ENCODE results near the gene NAA16. TPM values are rescaled to one million over a fixed set of nuclear protein-coding genes. Genes with fewer than 3 reads are reported as not detected.

Gene NAA16
- total RNA-seq, 1 donor from 2014 or later = 11.9 TPM

GRCh38 chr13:41411522-41411921, 100.5 kb downstream of the NAA16 start:
- DNase-seq (ENCODE audit: low spot score in 2 of 2) = no peak
- Histone ChIP-seq H3K4me3 (no peak overlapping the region), H3K9me3 (no peaks in the 10 kb centered on the region), H3K4me1 (no peaks in the 10 kb centered on the region), H3K27ac (no peak overlapping the region), H3K36me3 (no peaks in the 10 kb centered on the region), H3K27me3 (no peaks in the 10 kb centered on the region)
- TF ChIP-seq CTCF (IDR thresholded peaks at IDR 0.05) = peak in 2 of 3 experiments; percentile 27
- intact Hi-C loops (cut with DNase I) = no loop called here

GRCh38 chr13:41413872-41414271, 102.8 kb downstream of the NAA16 start:
- intact Hi-C loops (cut with DNase I) = loop anchor here (2.0 kb wide), 1 partner anchor 239 kb away; no protein-coding TSS in a partner anchor
- Histone ChIP-seq H3K27ac (no peak overlapping the region), H3K4me3 (no peak overlapping the region), H3K4me1 (no peaks in the 10 kb centered on the region), H3K9me3 (no peaks in the 10 kb centered on the region), H3K27me3 (no peaks in the 10 kb centered on the region), H3K36me3 (no peaks in the 10 kb centered on the region)
- no peak for DNase-seq (ENCODE audit: low spot score in 2 of 2)
- TF ChIP-seq CTCF (IDR thresholded peaks at IDR 0.05) = no peak

- Histone ChIP-seq H3K27ac (no peak overlapping the region), H3K4me3 (no peak overlapping the region), H3K9me3 (no peaks in the 10 kb centered on the region), H3K36me3 (no peaks in the 10 kb centered on the region), H3K27me3 (no peaks in the 10 kb centered on the region), H3K4me1 (no peaks in the 10 kb centered on the region)
- no peak for TF ChIP-seq CTCF (IDR thresholded peaks at IDR 0.05)
- intact Hi-C loops (cut with DNase I) = no loop called here
- DNase-seq (ENCODE audit: low spot score in 2 of 2) = no peak
Observed at GRCh38 chr13:41416276-41416675, 105.2 kb downstream of the NAA16 start.

GRCh38 chr13:41418027-41418426, 107.0 kb downstream of the NAA16 start:
- TF ChIP-seq CTCF (IDR thresholded peaks at IDR 0.05) = no peak
- DNase-seq (ENCODE audit: low spot score in 2 of 2) = no peak
- no peak overlapping the region for H3K4me3 ChIP-seq
- no peaks in the 10 kb centered on the region for H3K4me1 ChIP-seq
- no peaks in the 10 kb centered on the region for H3K36me3 ChIP-seq
- intact Hi-C loops (cut with DNase I) = no loop called here
- no peak overlapping the region for H3K27ac ChIP-seq
- no peaks in the 10 kb centered on the region for H3K27me3 ChIP-seq
- no peaks in the 10 kb centered on the region for H3K9me3 ChIP-seq

- H3K36me3 ChIP-seq = no peaks in the 10 kb centered on the region
- H3K27me3 ChIP-seq = no peaks in the 10 kb centered on the region
- H3K4me1 ChIP-seq = no peaks in the 10 kb centered on the region
- no peak overlapping the region for H3K4me3 ChIP-seq
- intact Hi-C loops (cut with DNase I) = no loop called here
- no peak for TF ChIP-seq CTCF (IDR thresholded peaks at IDR 0.05)
- H3K27ac ChIP-seq = no peak overlapping the region
- H3K9me3 ChIP-seq = no peaks in the 10 kb centered on the region
- no peak for DNase-seq (ENCODE audit: low spot score in 2 of 2)
Observed at GRCh38 chr13:41418731-41419130, 107.7 kb downstream of the NAA16 start.

GRCh38 chr13:41419206-41419605, 108.1 kb downstream of the NAA16 start:
- H3K9me3 ChIP-seq = no peaks in the 10 kb centered on the region
- H3K4me3 ChIP-seq = no peak overlapping the region
- no peaks in the 10 kb centered on the region for H3K27me3 ChIP-seq
- H3K4me1 ChIP-seq = no peaks in the 10 kb centered on the region
- no peak for TF ChIP-seq CTCF (IDR thresholded peaks at IDR 0.05)
- intact Hi-C loops (cut with DNase I) = no loop called here
- no peak for DNase-seq (ENCODE audit: low spot score in 2 of 2)
- no peak overlapping the region for H3K27ac ChIP-seq
- no peaks in the 10 kb centered on the region for H3K36me3 ChIP-seq

Measured in ascending aorta (tissue), 2 donors.